PC-3 (cell line): Measurements from ENCODE around the gene SPAG7.

Source experiments
- EZH2 ChIP-seq: fragments of 300-600 bp; sonication (generic); IDR thresholded peaks from one replicate; pipeline ENCODE4 v1.6.1; 2017; ENCODE audit warnings: antibody characterized with exemption, mild to moderate bottlenecking, low read length; ENCODE audit not compliant: unreplicated experiment
- EZH2phosphoT487 ChIP-seq: fragments of 300-600 bp; sonication (generic); IDR thresholded peaks from 2 replicates; pipeline ENCODE4 v1.6.1; 2018; ENCODE audit warnings: mild to moderate bottlenecking, antibody characterized with exemption, low read length, borderline replicate concordance
- TF ChIP-seq, protein P1 (sequence below): fragments of 300-600 bp; sonication (generic); conservative IDR thresholded peaks from 2 replicates; pipeline ENCODE4 v1.5.1; 2017; ENCODE audit warnings: antibody characterized with exemption, low read depth, mild to moderate bottlenecking, low read length

GRCh38 chr17:4958102-4958501, 9.5 kb downstream of the SPAG7 start:
- no peak for TF ChIP-seq EZH2phosphoT487
- no peak for TF ChIP-seq EZH2
- TF ChIP-seq, protein P1, sequence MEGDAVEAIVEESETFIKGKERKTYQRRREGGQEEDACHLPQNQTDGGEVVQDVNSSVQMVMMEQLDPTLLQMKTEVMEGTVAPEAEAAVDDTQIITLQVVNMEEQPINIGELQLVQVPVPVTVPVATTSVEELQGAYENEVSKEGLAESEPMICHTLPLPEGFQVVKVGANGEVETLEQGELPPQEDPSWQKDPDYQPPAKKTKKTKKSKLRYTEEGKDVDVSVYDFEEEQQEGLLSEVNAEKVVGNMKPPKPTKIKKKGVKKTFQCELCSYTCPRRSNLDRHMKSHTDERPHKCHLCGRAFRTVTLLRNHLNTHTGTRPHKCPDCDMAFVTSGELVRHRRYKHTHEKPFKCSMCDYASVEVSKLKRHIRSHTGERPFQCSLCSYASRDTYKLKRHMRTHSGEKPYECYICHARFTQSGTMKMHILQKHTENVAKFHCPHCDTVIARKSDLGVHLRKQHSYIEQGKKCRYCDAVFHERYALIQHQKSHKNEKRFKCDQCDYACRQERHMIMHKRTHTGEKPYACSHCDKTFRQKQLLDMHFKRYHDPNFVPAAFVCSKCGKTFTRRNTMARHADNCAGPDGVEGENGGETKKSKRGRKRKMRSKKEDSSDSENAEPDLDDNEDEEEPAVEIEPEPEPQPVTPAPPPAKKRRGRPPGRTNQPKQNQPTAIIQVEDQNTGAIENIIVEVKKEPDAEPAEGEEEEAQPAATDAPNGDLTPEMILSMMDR: no peak
